T-helper 1 cell treated with Interleukin-12 subunit alpha and Interleukin-12 subunit beta and Interleukin-4 antibody, amounts not matched to agents 30 μg/mL and 1 μg/mL, for 36 hours (primary cell): ENCODE measurements around the gene GRWD1.

Source experiments
- H3K27ac Mint-ChIP-seq: one replicate; pipeline ENCODE4 v1.8.0; 2021; ENCODE audit warnings: mild to moderate bottlenecking, mixed read lengths
- H3K27me3 Mint-ChIP-seq: one replicate; pipeline ENCODE4 v1.8.0; 2021; ENCODE audit warnings: low read depth, mixed read lengths
- H3K36me3 Mint-ChIP-seq: one replicate; pipeline ENCODE4 v1.8.0; 2021; ENCODE audit warnings: low read depth, mixed read lengths
- H3K4me1 Mint-ChIP-seq: one replicate; pipeline ENCODE4 v1.8.0; 2021; ENCODE audit warnings: low read depth, mixed read lengths
- H3K4me3 Mint-ChIP-seq: one replicate; pipeline ENCODE4 v1.8.0; 2021; ENCODE audit warnings: mild to moderate bottlenecking, moderate library complexity, mixed read lengths
- H3K9me3 Mint-ChIP-seq: one replicate; pipeline ENCODE4 v1.8.0; 2021; ENCODE audit warnings: mixed read lengths

The GRWD1 gene

DNA sequence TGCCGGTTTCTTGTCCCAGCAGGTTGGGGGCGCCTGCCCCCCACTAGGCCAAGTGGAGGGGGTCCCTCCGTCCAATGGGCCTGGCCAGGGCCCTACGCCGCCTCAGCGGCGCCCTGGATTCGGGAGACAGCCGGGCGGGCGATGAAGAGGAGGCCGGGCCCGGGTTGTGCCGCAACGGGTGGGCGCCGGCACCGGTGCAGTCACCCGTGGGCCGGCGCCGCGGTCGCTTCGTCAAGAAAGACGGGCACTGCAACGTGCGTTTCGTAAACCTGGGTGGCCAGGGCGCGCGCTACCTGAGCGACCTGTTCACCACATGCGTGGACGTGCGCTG lies 15.8 kb downstream of the GRWD1 start:
- Mint-ChIP-seq H3K36me3 (peaks cover 5% of the 10 kb centered on the region), H3K9me3 (no peaks in the 10 kb centered on the region), H3K27ac (no peak overlapping the region), H3K4me1 (no peaks in the 10 kb centered on the region), H3K4me3 (no peak overlapping the region), H3K27me3 (no peaks in the 10 kb centered on the region)

DNA sequence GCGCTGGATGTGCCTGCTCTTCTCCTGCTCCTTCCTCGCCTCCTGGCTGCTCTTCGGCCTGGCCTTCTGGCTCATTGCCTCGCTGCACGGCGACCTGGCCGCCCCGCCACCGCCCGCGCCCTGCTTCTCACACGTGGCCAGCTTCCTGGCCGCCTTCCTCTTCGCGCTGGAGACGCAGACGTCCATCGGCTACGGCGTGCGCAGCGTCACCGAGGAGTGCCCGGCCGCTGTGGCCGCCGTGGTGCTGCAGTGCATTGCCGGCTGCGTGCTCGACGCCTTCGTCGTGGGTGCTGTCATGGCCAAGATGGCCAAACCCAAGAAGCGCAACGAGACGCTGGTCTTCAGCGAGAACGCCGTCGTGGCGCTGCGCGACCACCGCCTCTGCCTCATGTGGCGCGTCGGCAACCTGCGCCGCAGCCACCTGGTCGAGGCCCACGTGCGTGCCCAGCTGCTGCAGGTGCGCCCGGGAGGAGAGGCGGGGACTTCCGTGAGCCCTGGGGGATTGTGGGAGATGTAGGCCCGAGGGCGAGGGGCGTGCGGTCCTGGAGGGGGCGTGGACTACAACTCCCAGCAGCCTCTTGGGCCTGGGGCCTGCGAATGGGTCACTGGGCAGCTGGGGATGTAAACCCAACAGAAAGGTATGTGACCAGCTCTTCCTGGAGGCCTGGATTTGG lies 16.3 kb downstream of the GRWD1 start:
- Mint-ChIP-seq H3K4me3 (no peak overlapping the region), H3K4me1 (no peaks in the 10 kb centered on the region)

DNA sequence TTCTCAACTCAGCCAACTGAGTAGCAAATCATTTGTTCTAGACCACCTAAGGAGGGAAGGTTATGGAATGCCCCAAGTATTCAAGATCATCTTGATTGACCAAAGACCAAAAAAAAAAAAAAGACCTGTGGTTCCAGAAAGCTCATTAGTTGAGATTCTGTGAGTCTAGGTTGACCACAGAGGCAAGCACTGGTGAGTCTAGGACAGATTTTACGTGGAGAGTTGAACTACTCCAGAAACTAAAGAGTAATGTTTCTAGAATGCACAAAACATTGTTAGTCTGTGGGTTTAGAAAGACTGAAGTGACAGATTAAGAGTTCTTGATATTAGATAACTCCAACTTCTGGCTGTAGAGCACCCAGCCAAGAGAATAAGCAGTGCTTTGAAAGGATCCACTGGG lies 19.4 kb downstream of the GRWD1 start:
- Mint-ChIP-seq H3K4me3 (no peak overlapping the region), H3K36me3 (peaks cover 2% of the 10 kb centered on the region), H3K27me3 (no peaks in the 10 kb centered on the region), H3K4me1 (peaks cover 6% of the 10 kb centered on the region), H3K27ac (no peak overlapping the region), H3K9me3 (no peaks in the 10 kb centered on the region)

More for the DNA sequence above, 16.3 kb downstream of the GRWD1 start:
- no peaks in the 10 kb centered on the region for H3K9me3 Mint-ChIP-seq
- H3K27ac Mint-ChIP-seq: no peak overlapping the region
- no peaks in the 10 kb centered on the region for H3K27me3 Mint-ChIP-seq
- H3K36me3 Mint-ChIP-seq: peaks cover 5% of the 10 kb centered on the region

DNA sequence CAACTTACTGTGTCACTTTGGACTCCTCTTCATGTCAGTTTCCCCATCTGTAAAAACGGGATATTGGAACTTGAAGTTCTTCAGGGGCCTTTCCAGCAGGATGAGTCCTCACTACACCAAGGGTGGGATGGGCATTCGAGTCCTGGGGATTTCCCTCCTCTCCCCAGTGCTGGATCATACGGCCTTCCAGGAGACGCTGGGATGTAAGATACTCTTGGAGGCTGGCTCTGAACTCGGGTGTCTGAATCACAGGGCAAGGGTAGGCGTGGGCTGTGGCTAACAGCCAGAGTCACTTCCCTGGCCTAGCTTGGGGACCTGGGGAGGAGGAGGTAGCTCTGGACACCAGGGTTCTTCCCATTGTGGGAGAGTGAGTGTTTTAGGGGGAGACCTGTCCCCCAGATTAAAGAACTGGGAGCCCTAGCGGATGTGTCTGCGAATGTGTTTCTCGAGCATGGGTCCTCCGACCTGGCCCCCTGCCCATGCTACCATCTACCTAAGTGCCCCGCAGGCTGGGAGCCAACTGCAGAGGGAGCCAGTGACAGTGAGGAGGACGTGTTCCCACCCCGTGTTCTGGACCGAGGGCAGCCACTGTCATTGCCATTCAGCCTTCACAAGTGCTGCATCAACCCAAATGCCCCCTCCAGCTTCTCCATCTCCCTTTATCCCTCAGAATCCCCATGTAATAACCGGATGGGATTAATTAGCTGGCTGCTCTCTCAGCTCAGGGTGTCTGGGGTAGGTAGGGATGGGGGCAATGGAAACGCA lies 21.0 kb downstream of the GRWD1 start:
- H3K4me1 Mint-ChIP-seq: peaks cover 9% of the 10 kb centered on the region
- H3K36me3 Mint-ChIP-seq: peaks cover 5% of the 10 kb centered on the region
- no peak overlapping the region for H3K4me3 Mint-ChIP-seq
- no peaks in the 10 kb centered on the region for H3K27me3 Mint-ChIP-seq
- no peaks in the 10 kb centered on the region for H3K9me3 Mint-ChIP-seq
- no peak overlapping the region for H3K27ac Mint-ChIP-seq

DNA sequence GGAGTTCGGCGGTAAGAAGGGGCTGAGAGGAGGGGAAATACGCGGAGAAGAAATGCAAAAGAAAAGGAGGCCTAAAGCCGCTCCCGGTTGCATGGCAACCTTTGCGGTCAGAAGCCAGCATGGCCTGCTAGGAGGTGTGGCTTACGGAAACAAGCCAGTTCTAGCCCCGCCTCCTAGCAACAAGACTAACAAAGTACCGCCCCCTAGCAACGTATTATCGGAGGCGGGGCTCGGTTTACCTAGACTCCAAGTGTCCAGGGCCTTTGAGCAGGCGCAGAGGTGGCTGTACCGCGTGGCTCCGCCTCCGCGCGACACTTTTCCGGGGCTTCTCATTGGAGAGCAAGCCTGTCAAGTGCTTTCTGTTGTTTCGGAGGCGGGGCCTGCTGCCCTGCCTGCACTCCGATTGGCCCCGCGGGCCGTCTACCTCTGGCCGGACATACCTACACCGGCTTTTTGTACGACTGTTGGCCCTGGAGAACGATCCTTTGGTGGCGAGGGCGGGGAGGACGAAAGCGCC lies 23.0 kb downstream of the GRWD1 start:
- peaks cover 9% of the 10 kb centered on the region for H3K4me1 Mint-ChIP-seq

DNA sequence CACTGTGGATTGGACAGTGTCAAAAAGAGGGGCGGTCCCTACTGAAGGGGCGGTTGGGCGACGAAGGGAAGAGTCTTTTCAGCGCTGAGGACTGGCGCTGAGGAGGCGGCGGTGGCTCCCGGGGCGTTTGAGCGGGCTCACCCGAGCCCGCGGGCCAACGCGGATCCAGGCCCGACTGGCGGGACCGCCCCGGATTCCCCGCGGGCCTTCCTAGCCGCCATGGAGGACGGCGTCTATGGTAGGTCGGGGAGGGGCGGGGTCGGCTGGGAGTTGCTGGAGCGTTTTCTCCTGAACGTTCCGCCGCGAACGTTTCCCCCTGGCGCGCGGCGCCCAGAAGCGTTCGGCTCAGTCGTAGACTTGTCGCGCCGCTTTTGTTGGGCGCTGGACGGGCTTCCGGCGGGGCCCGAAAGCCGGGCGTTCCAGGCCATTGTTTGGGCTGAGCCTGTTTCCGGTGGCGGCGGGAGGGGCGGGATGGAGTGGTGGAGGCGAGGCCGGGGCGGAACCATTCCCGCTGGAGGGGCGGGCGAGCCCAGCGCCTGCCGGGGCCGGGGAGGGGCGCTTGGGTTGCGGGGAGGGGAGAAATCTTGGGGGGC lies 23.6 kb downstream of the GRWD1 start, which contains the start of gene CYTH2:
Gene CYTH2 (plus strand): TSS at position 81 of the 593 bp plus-strand sequence. CDS start 139 bp downstream, at position 220.
- no peaks in the 10 kb centered on the region for H3K27me3 Mint-ChIP-seq
- H3K36me3 Mint-ChIP-seq: peaks cover 10% of the 10 kb centered on the region
- H3K4me3 Mint-ChIP-seq: peak within 1 kb of the TSS; percentile 86
- peaks cover 11% of the 10 kb centered on the region for H3K4me1 Mint-ChIP-seq
- peak within 1 kb of the TSS; percentile 83 for H3K27ac Mint-ChIP-seq
- H3K9me3 Mint-ChIP-seq: no peaks in the 10 kb centered on the region

More for the DNA sequence above, 23.0 kb downstream of the GRWD1 start:
- Mint-ChIP-seq H3K27me3 (no peaks in the 10 kb centered on the region), H3K9me3 (no peaks in the 10 kb centered on the region), H3K36me3 (peaks cover 9% of the 10 kb centered on the region), H3K4me3 (peak overlapping the region; percentile 86), H3K27ac (peak overlapping the region; percentile 83)

DNA sequence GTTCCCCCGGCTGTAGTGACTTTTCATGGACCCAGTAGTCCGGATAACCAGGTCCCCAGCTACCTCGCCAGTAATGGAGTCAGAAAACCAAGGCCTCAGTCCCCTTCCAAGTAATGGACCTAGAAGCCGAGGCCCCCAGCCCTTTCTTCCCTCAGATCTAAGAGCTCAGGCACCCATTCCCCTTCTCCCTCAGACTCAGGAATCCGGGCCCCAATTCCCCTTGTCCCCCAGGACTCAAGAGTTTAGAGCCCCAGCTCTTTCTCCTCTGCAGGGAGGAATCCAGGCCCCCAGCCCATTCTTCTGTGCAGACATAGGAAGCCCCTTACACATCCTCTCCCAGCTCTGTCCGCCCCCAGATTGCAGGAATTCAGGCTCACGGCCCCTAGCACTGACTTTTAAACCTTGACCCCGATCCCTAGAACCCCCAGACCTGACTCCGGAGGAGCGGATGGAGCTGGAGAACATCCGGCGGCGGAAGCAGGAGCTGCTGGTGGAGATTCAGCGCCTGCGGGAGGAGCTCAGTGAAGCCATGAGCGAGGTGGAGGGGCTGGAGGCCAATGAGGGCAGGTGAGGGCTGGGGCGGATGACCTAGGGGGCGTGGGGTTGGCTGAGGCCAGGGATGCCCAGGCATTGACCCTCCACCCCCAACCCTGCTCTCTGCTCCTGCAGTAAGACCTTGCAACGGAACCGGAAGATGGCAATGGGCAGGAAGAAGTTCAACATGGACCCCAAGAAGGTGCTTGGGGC lies 24.3 kb downstream of the GRWD1 start:
- Mint-ChIP-seq H3K27ac (peak overlapping the region; percentile 49), H3K4me3 (peak overlapping the region; percentile 86), H3K27me3 (no peaks in the 10 kb centered on the region), H3K36me3 (peaks cover 11% of the 10 kb centered on the region), H3K9me3 (no peaks in the 10 kb centered on the region), H3K4me1 (peaks cover 12% of the 10 kb centered on the region)

DNA sequence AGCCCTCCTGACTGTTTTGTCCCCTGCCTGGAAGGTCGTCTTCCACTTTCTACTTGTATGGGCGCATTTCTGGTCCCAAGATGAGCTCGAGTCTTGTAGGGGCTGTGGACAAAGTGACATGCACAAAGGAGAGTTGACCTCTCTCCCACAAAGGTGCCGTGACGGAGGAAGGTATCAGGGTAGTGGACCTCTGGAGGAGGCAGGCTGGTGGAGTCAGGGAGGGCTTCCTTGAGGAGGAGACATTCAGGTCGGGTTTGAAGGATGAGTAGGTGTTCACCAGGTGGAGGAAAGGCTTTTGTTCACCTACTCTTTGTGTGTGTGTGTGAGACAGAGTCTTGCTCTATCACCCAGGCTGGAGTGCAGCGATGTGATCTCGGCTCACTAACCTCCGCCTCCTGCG lies 25.1 kb downstream of the GRWD1 start:
- Mint-ChIP-seq H3K4me3 (peak overlapping the region; percentile 58), H3K27ac (no peak overlapping the region), H3K27me3 (no peaks in the 10 kb centered on the region), H3K4me1 (peaks cover 12% of the 10 kb centered on the region), H3K9me3 (no peaks in the 10 kb centered on the region), H3K36me3 (peaks cover 16% of the 10 kb centered on the region)

DNA sequence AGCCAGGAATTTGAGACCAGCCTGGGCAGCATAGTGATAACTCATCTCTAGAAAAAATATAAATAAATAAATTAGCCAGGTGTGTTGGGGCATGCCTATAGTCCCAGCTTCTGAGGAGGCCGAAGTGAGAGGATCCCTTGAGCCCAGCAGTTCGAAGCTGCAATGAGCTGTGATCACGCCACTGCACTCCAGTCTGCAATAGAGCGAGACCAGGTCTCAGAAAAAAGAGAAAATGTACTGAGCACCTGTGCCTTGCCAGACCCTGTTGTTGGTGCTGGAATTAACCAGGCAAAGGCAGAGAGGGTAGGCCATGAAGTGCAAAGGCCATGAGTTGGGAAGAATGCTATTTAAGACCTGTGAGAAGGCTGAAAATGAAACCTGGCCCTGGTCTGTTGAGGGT lies 26.1 kb downstream of the GRWD1 start:
- Mint-ChIP-seq H3K27ac (no peak overlapping the region), H3K36me3 (peaks cover 16% of the 10 kb centered on the region), H3K9me3 (no peaks in the 10 kb centered on the region), H3K27me3 (no peaks in the 10 kb centered on the region), H3K4me3 (no peak overlapping the region), H3K4me1 (peaks cover 12% of the 10 kb centered on the region)

DNA sequence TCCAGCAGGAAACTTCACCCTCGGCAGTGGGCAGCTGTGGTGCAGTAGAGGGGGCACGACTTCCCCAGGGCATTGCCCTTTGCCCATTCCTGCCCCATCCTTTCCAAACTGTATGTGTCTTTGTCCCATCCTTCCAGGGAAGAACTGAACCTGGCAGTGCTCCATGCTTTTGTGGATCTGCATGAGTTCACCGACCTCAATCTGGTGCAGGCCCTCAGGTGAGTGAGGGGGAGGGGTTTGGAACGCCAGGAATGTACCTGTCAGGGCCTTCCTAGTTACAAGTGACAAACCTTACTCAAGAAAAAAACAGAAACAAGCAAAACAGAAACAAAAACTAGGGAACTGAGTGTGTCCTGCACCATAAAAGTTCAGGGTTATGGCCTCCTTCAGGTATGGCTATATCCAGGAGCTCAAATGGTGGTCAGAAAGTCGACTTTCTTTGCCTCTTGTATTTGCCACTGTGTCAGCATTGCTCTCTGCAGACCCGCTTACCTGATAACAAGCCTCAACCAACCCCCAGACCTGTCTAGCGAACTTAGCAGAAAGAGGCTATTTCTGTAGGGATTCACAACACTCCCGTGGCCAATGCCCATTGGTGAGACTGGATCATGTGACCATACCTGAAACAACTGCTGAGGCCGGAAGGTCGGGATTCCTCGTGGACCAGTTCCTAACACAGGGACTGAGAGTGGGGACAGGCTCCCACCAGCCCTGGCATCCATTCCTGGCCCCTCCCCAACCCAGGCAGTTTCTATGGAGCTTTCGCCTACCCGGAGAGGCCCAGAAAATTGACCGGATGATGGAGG lies 27.6 kb downstream of the GRWD1 start:
- no peak overlapping the region for H3K27ac Mint-ChIP-seq
- no peak overlapping the region for H3K4me3 Mint-ChIP-seq
- H3K27me3 Mint-ChIP-seq: no peaks in the 10 kb centered on the region
- no peaks in the 10 kb centered on the region for H3K9me3 Mint-ChIP-seq
- H3K4me1 Mint-ChIP-seq: peaks cover 12% of the 10 kb centered on the region
- peaks cover 16% of the 10 kb centered on the region for H3K36me3 Mint-ChIP-seq

DNA sequence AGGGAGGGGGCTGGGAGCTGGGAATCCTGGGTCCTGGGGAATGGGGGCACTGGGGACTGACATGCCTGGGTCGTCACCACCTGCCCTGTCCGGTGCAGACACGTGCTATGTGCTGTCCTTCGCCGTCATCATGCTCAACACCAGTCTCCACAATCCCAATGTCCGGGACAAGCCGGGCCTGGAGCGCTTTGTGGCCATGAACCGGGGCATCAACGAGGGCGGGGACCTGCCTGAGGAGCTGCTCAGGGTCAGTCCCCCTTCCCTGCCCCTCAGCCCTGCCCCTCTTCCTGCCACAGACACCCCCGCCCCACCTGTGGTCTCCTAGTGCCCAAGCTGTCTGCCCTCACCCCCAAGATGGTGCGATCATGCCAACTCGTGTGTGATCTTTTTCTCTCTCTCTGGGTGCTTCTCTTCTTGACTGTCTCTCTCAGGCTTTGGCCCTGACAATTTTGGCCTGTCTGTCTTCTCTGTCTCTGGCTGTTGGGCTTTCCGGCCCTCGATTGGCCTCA lies 28.4 kb downstream of the GRWD1 start:
- Mint-ChIP-seq H3K27me3 (no peaks in the 10 kb centered on the region), H3K27ac (no peak overlapping the region), H3K36me3 (peaks cover 15% of the 10 kb centered on the region), H3K4me1 (peaks cover 10% of the 10 kb centered on the region), H3K4me3 (no peak overlapping the region), H3K9me3 (no peaks in the 10 kb centered on the region)

DNA sequence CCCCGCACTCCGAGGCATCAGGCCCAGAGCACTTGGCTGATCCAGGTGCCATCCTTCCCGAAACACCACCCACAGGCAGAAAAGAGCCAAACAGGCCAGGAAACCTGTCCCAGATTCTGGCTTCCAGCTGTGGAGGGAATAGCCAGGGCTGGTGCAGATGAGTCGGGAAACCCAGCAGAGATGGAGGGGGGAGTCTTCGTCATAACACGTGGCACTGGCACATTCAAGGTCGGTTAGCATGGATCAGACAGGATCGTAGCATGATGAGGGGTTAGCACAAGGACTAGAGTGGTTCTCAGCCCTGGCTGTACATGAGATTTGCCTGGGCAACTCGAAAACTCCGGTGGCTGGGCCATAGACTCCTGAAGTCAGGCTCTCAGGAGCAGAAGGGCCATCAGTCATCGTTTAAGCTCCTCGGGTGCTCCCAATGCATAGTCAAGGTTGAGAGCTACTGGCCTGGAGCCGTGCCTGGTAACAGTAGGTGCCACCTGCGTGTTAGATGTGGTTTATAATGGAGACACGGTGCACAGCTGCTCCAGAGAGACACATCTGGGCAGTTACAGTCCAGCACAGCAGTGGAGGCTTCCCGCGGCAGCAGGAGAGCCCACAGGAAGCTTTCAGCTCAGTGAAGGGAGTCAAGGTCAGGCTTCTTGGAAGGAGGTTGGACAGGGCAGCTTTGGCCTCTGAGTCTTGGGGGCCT lies 29.7 kb downstream of the GRWD1 start:
- H3K27me3 Mint-ChIP-seq: no peaks in the 10 kb centered on the region

DNA sequence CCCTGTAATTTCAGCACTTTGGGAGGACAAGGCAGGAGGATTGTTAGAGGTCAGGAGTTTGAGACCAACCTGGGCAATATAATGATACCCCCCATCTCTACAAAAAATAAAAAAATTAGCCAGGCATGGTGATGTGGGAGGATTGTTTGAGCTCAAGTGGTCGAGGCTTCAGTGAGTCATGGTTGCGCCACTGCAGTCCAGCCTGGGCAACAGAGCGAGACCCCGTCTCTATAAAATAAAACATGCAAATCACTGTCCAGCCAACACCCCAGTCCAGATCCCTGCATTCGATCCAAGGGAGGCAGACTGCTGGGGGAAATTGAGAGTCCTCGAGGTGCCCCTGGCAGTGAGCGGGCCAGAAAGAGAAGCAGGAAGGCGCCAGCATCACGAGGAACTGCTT lies 30.4 kb downstream of the GRWD1 start:
- Mint-ChIP-seq H3K27ac (no peak overlapping the region), H3K4me3 (no peak overlapping the region), H3K36me3 (peaks cover 21% of the 10 kb centered on the region), H3K4me1 (peaks cover 13% of the 10 kb centered on the region), H3K9me3 (no peaks in the 10 kb centered on the region), H3K27me3 (no peaks in the 10 kb centered on the region)

More for the DNA sequence above, 29.7 kb downstream of the GRWD1 start:
- Mint-ChIP-seq H3K9me3 (no peaks in the 10 kb centered on the region), H3K36me3 (peaks cover 20% of the 10 kb centered on the region), H3K4me1 (peaks cover 12% of the 10 kb centered on the region), H3K4me3 (no peak overlapping the region), H3K27ac (no peak overlapping the region)
